K562 (cell line): ENCODE data around the gene PIGH. TPM values are rescaled to one million over a fixed set of nuclear protein-coding genes. Genes with fewer than 3 reads are reported as not detected.

Source experiments
- LARP7 ChIP-seq: fragments of 450-650 bp; IDR thresholded peaks from 2 replicates; pipeline ENCODE4 v1.6.1; 2016
- MAFK ChIP-seq: IDR thresholded peaks from 2 replicates; pipeline ENCODE4 v1.6.1; 2011; ENCODE audit warnings: low read length, improper control_type of control experiment
- MEF2A ChIP-seq: IDR thresholded peaks from 2 replicates; pipeline ENCODE4 v1.6.1; 2011; ENCODE audit warnings: low read depth, mild to moderate bottlenecking, low read length, moderate library complexity; ENCODE audit not compliant: control insufficient read depth
- NFIC ChIP-seq: fragments of 450-650 bp; IDR thresholded peaks from 2 replicates; pipeline ENCODE4 v1.6.1; 2017; ENCODE audit warnings: mild to moderate bottlenecking, inconsistent platforms
- PPARD ChIP-seq: fragments of 250-450 bp; sonication (Bioruptor Pico); IDR thresholded peaks from 2 replicates; pipeline ENCODE4 v1.8.0; 2022; ENCODE audit warnings: inconsistent platforms, mild to moderate bottlenecking, moderate library complexity
- ZBTB49 ChIP-seq: sonication (generic); formaldehyde crosslinking; IDR thresholded peaks from 2 replicates; pipeline ENCODE4 v1.8.0; 2022; ENCODE audit warnings: missing genetic modification reagents, mild to moderate bottlenecking, borderline replicate concordance
- ZNF445 ChIP-seq: fragments of 250-450 bp; sonication (Bioruptor Pico); IDR thresholded peaks from 2 replicates; pipeline ENCODE4 v1.4.0; 2020; ENCODE audit warnings: low read depth, mild to moderate bottlenecking, moderate library complexity
- polyA plus RNA-seq, 8 experiments: library from polyadenylated mRNA; depleted of rRNA in 4 of 8; stranded (reverse) in 5 of 8; unstranded in 3 of 8; fragments of >200 nt; fragmentation: Nextera tagmentation in 2 of 8; fragmentation: Illumina TruSeq in 1 of 8; extraction: Ambion mirVana in 2 of 8; extraction: Trizol in 1 of 8; gene quantifications; 2 replicates each; pipeline versions ENCODE4 v1.2.1 to v1.2.3, GENCODE V29; 2011 to 2014; ENCODE audit warnings: inconsistent platforms in 1 of 8, missing spikeins in 1 of 8
- total RNA-seq, 7 experiments: library from RNA; depleted of rRNA in 6 of 7; stranded (reverse); fragments of >200 nt in 6 of 7; fragmentation: Illumina TruSeq in 2 of 7; extraction: Trizol in 2 of 7; gene quantifications; 2 replicates each; pipeline versions ENCODE4 v1.2.1 to v1.2.3, GENCODE V29; 2011 to 2021; ENCODE audit warnings: low replicate concordance in 1 of 7
- TF ChIP-seq, protein P1 (sequence below): fragments of 450-650 bp; IDR thresholded peaks from 2 replicates; pipeline ENCODE4 v1.6.1; 2016; ENCODE audit warnings: mild to moderate bottlenecking, moderate library complexity
- TF ChIP-seq, protein P2 (sequence below): sonication (generic); formaldehyde crosslinking; IDR thresholded peaks from 2 replicates; pipeline ENCODE4 v1.8.1; 2023; ENCODE audit warnings: mild to moderate bottlenecking, missing genetic modification reagents

Gene PIGH
- total and polyA plus RNA-seq, 9 of the 15 experiments (the other 6 are each of a cell fraction or from before 2014, with no cell fraction given) = 21.1 to 53.4 (median 24.7) TPM

DNA sequence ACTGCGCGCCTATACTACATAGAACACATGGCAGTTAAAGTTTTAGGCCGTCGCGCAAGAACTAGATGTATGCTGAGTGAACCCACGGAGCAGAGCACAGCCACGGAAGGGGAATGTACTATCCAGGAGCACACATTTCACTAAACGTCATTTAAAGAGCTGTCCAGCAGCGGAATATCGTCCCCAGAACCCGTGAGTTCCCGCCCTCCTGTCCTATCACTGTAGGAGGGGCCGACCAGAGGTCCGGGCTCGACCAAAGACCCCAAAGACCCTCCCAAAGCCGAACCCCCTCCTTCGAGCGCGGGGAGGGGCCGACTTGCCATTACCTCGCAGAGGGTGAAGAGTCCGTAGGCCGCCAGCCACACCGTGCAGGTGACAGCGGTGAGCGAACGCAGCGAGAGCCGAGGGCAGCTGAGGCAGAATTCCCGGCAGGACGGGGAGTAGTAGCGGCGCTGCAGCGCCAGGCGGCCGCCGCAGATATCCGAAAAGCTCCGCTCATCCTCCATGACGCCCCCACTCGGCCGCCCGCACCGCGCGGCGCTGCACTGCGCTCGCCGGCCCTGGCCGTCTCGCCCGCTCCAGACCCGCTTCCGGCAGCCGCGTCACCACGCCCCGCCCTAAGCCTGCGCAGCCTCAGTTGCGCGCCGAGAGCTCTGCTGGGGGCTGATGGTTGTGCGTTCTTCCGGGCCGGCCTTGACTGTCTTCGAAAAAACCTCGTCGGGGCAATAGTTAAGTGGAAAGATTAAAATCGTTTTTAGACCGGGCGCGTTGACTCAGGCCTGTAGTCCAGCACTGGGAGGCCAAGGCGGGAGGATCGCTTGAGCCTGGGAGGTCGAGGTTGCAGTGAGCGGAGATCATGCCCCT is at the start of gene PIGH (continued):
- TF ChIP-seq, protein P1, sequence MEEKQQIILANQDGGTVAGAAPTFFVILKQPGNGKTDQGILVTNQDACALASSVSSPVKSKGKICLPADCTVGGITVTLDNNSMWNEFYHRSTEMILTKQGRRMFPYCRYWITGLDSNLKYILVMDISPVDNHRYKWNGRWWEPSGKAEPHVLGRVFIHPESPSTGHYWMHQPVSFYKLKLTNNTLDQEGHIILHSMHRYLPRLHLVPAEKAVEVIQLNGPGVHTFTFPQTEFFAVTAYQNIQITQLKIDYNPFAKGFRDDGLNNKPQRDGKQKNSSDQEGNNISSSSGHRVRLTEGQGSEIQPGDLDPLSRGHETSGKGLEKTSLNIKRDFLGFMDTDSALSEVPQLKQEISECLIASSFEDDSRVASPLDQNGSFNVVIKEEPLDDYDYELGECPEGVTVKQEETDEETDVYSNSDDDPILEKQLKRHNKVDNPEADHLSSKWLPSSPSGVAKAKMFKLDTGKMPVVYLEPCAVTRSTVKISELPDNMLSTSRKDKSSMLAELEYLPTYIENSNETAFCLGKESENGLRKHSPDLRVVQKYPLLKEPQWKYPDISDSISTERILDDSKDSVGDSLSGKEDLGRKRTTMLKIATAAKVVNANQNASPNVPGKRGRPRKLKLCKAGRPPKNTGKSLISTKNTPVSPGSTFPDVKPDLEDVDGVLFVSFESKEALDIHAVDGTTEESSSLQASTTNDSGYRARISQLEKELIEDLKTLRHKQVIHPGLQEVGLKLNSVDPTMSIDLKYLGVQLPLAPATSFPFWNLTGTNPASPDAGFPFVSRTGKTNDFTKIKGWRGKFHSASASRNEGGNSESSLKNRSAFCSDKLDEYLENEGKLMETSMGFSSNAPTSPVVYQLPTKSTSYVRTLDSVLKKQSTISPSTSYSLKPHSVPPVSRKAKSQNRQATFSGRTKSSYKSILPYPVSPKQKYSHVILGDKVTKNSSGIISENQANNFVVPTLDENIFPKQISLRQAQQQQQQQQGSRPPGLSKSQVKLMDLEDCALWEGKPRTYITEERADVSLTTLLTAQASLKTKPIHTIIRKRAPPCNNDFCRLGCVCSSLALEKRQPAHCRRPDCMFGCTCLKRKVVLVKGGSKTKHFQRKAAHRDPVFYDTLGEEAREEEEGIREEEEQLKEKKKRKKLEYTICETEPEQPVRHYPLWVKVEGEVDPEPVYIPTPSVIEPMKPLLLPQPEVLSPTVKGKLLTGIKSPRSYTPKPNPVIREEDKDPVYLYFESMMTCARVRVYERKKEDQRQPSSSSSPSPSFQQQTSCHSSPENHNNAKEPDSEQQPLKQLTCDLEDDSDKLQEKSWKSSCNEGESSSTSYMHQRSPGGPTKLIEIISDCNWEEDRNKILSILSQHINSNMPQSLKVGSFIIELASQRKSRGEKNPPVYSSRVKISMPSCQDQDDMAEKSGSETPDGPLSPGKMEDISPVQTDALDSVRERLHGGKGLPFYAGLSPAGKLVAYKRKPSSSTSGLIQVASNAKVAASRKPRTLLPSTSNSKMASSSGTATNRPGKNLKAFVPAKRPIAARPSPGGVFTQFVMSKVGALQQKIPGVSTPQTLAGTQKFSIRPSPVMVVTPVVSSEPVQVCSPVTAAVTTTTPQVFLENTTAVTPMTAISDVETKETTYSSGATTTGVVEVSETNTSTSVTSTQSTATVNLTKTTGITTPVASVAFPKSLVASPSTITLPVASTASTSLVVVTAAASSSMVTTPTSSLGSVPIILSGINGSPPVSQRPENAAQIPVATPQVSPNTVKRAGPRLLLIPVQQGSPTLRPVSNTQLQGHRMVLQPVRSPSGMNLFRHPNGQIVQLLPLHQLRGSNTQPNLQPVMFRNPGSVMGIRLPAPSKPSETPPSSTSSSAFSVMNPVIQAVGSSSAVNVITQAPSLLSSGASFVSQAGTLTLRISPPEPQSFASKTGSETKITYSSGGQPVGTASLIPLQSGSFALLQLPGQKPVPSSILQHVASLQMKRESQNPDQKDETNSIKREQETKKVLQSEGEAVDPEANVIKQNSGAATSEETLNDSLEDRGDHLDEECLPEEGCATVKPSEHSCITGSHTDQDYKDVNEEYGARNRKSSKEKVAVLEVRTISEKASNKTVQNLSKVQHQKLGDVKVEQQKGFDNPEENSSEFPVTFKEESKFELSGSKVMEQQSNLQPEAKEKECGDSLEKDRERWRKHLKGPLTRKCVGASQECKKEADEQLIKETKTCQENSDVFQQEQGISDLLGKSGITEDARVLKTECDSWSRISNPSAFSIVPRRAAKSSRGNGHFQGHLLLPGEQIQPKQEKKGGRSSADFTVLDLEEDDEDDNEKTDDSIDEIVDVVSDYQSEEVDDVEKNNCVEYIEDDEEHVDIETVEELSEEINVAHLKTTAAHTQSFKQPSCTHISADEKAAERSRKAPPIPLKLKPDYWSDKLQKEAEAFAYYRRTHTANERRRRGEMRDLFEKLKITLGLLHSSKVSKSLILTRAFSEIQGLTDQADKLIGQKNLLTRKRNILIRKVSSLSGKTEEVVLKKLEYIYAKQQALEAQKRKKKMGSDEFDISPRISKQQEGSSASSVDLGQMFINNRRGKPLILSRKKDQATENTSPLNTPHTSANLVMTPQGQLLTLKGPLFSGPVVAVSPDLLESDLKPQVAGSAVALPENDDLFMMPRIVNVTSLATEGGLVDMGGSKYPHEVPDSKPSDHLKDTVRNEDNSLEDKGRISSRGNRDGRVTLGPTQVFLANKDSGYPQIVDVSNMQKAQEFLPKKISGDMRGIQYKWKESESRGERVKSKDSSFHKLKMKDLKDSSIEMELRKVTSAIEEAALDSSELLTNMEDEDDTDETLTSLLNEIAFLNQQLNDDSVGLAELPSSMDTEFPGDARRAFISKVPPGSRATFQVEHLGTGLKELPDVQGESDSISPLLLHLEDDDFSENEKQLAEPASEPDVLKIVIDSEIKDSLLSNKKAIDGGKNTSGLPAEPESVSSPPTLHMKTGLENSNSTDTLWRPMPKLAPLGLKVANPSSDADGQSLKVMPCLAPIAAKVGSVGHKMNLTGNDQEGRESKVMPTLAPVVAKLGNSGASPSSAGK = peak; percentile 56; the same call in 1 of the 2 replicates
- no peak for TF ChIP-seq MAFK
- TF ChIP-seq, protein P2, sequence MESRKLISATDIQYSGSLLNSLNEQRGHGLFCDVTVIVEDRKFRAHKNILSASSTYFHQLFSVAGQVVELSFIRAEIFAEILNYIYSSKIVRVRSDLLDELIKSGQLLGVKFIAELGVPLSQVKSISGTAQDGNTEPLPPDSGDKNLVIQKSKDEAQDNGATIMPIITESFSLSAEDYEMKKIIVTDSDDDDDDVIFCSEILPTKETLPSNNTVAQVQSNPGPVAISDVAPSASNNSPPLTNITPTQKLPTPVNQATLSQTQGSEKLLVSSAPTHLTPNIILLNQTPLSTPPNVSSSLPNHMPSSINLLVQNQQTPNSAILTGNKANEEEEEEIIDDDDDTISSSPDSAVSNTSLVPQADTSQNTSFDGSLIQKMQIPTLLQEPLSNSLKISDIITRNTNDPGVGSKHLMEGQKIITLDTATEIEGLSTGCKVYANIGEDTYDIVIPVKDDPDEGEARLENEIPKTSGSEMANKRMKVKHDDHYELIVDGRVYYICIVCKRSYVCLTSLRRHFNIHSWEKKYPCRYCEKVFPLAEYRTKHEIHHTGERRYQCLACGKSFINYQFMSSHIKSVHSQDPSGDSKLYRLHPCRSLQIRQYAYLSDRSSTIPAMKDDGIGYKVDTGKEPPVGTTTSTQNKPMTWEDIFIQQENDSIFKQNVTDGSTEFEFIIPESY (CRISPR knock-in tag) = peak; percentile 67; the same call in 1 of the 2 replicates
- TF ChIP-seq PPARD = no peak
- no peak for TF ChIP-seq NFIC
- no peak for TF ChIP-seq ZBTB49 (CRISPR knock-in tag)
- no peak for TF ChIP-seq MEF2A
- TF ChIP-seq LARP7 = no peak
- TF ChIP-seq ZNF445 (CRISPR knock-in tag) = no peak
